GM12864 (cell line): Measurements from ENCODE around the gene GJB5.

Source experiments
- DNase-seq: peaks from one replicate; pipeline ENCODE4 v3.0.0-alpha.2; 2011; ENCODE audit warnings: low read depth
- H3K4me3 ChIP-seq: 2 replicates; pipeline ENCODE4 v1.5.1; 2011; ENCODE audit warnings: mild to moderate bottlenecking, low read depth, low read length, control low read depth
- CTCF ChIP-seq: IDR thresholded peaks from 2 replicates; pipeline ENCODE4 v1.5.1; 2011; ENCODE audit warnings: low read depth, mild to moderate bottlenecking, moderate library complexity, low read length, control low read depth, inconsistent platforms; ENCODE audit errors: missing control alignments

The GJB5 gene

DNA sequence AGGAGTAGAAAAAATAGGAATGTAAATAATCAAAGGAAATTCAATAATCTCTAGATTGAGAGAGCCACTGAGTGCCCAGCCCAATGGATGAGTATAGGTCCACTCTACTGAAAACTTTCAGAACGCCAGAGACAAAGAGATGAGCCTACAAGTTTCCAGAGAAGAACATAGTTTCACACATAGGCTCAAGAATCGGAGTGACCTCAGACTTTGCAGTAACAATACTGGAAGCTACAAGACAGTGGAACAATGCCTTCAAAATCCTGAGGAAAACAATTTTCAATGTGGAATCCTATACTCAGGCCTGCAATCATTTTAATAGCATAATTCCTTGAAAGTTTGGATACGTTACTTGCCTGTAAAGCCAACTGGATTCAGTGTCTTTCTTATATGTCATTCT lies 48.9 kb downstream of the GJB5 start:
- DNase-seq = no peak
- TF ChIP-seq CTCF = no peak
- H3K4me3 ChIP-seq = no peak overlapping the region

GRCh38 chr1:34806396-34806795 lies 51.5 kb downstream of the GJB5 start:
- DNase-seq = no peak
- no peak for TF ChIP-seq CTCF
- H3K4me3 ChIP-seq = no peak overlapping the region
